Measurements from ENCODE around the gene RNPC3. TPM values are rescaled to one million over a fixed set of nuclear protein-coding genes. Genes with fewer than 3 reads are reported as not detected.

The RNPC3 gene
- polyA plus RNA-seq, 1 donor from 2014 or later, result 61.0 TPM

- no peaks in the 10 kb centered on the region for H3F3A ChIP-seq (ENCODE audit: insufficient read depth, low read length, poor library complexity, severe bottlenecking)
- H3K9me2 ChIP-seq (ENCODE audit: insufficient read depth, low read length), result no peaks in the 10 kb centered on the region
- TF ChIP-seq MXI1 (conservative IDR thresholded peaks at IDR 0.05; ENCODE audit: poor library complexity, severe bottlenecking) (no peak), REST (IDR thresholded peaks at IDR 0.05; ENCODE audit: borderline replicate concordance) (no peak), SMC3 (conservative IDR thresholded peaks at IDR 0.05; ENCODE audit: poor library complexity) (no peak), TAF1 (IDR thresholded peaks at IDR 0.05; ENCODE audit: low read depth) (no peak), EZH2 (IDR thresholded peaks at IDR 0.05; ENCODE audit: borderline replicate concordance, insufficient read depth, low read length, poor library complexity, severe bottlenecking) (no peak), RAD21 (conservative IDR thresholded peaks at IDR 0.05) (no peak), EP300 (conservative IDR thresholded peaks at IDR 0.05; ENCODE audit: poor library complexity, severe bottlenecking) (no peak), POLR2AphosphoS5 (IDR thresholded peaks at IDR 0.05) (no peak), CTCF (IDR thresholded peaks at IDR 0.05; ENCODE audit: poor library complexity, severe bottlenecking) (no peak)
- H3K4me3 ChIP-seq (ENCODE audit: low read length), result no peak overlapping the region
- H2AFZ ChIP-seq (ENCODE audit: low read depth, low read length), result no peak overlapping the region
- H3K4me2 ChIP-seq (ENCODE audit: low read length), result no peak overlapping the region
- H3K27me3 ChIP-seq (ENCODE audit: insufficient read depth, low read depth, low read length), result no peaks in the 10 kb centered on the region
- no peaks in the 10 kb centered on the region for H4K20me1 ChIP-seq (ENCODE audit: insufficient read depth)
- H3K79me2 ChIP-seq (replicated peaks; ENCODE audit: insufficient read depth, low read length), result no peaks in the 10 kb centered on the region
- no peaks in the 10 kb centered on the region for H3K9me3 ChIP-seq (ENCODE audit: low read length)
- no peak overlapping the region for H3K9ac ChIP-seq (ENCODE audit: low read length)
- no peak overlapping the region for H3K27ac ChIP-seq (ENCODE audit: low read length)
- H3K36me3 ChIP-seq (ENCODE audit: insufficient read depth, low read length), result no peaks in the 10 kb centered on the region
Measured at GRCh38 chr1:103496014-103496635, 29.4 kb upstream of the RNPC3 start.

GRCh38 chr1:103497404-103497803, 28.1 kb upstream of the RNPC3 start:
- H3K4me2 ChIP-seq (ENCODE audit: low read length), result no peak overlapping the region
- no peak overlapping the region for H2AFZ ChIP-seq (ENCODE audit: low read depth, low read length)
- no peak overlapping the region for H3K9ac ChIP-seq (ENCODE audit: low read length)
- no peaks in the 10 kb centered on the region for H3K36me3 ChIP-seq (ENCODE audit: insufficient read depth, low read length)
- H3K9me3 ChIP-seq (ENCODE audit: low read length), result no peaks in the 10 kb centered on the region
- no peaks in the 10 kb centered on the region for H3K79me2 ChIP-seq (replicated peaks; ENCODE audit: insufficient read depth, low read length)
- H4K20me1 ChIP-seq (ENCODE audit: insufficient read depth), result no peaks in the 10 kb centered on the region
- no peaks in the 10 kb centered on the region for H3K27me3 ChIP-seq (ENCODE audit: insufficient read depth, low read depth, low read length)
- no peaks in the 10 kb centered on the region for H3K9me2 ChIP-seq (ENCODE audit: insufficient read depth, low read length)
- no peak for TF ChIP-seq EP300 (conservative IDR thresholded peaks at IDR 0.05; ENCODE audit: poor library complexity, severe bottlenecking)
- no peak for TF ChIP-seq POLR2AphosphoS5 (IDR thresholded peaks at IDR 0.05)
- TF ChIP-seq RAD21 (conservative IDR thresholded peaks at IDR 0.05), result no peak
- TF ChIP-seq TAF1 (IDR thresholded peaks at IDR 0.05; ENCODE audit: low read depth), result no peak
- TF ChIP-seq REST (IDR thresholded peaks at IDR 0.05; ENCODE audit: borderline replicate concordance), result no peak
- TF ChIP-seq SMC3 (conservative IDR thresholded peaks at IDR 0.05; ENCODE audit: poor library complexity), result no peak
- no peak for TF ChIP-seq EZH2 (IDR thresholded peaks at IDR 0.05; ENCODE audit: borderline replicate concordance, insufficient read depth, low read length, poor library complexity, severe bottlenecking)
- no peak for TF ChIP-seq CTCF (IDR thresholded peaks at IDR 0.05; ENCODE audit: poor library complexity, severe bottlenecking)
- H3K27ac ChIP-seq (ENCODE audit: low read length), result no peak overlapping the region
- H3F3A ChIP-seq (ENCODE audit: insufficient read depth, low read length, poor library complexity, severe bottlenecking), result no peaks in the 10 kb centered on the region
- no peak overlapping the region for H3K4me3 ChIP-seq (ENCODE audit: low read length)
